Liver (tissue), 9 donors: Measurements from ENCODE around the gene BTBD9. TPM values are rescaled to one million over a fixed set of nuclear protein-coding genes. Genes with fewer than 3 reads are reported as not detected.

Source experiments
- DNase-seq: peaks from one replicate; pipeline ENCODE4 v3.0.0-alpha.2; 2017; ENCODE audit warnings: low spot score
- H3K27ac ChIP-seq, 2 donors: one replicate each; pipeline ENCODE4 v1.7.0; 2013; ENCODE audit warnings: inconsistent platforms in 2 of 2, low read length in 2 of 2, control low read depth in 1 of 2, low read depth in 1 of 2, mild to moderate bottlenecking in 1 of 2
- H3K27me3 ChIP-seq, 4 donors: one replicate each; pipeline versions ENCODE4 v1.6.1 to v1.7.0; 2013; ENCODE audit warnings: low read length in 3 of 4, inconsistent platforms in 1 of 4, mild to moderate bottlenecking in 1 of 4, moderate library complexity in 1 of 4; ENCODE audit not compliant: control insufficient read depth in 4 of 4, insufficient read depth in 4 of 4
- H3K36me3 ChIP-seq, 4 donors: one replicate each; pipeline versions ENCODE4 v1.6.1 to v1.7.0; 2013; ENCODE audit warnings: low read length in 3 of 4, mild to moderate bottlenecking in 3 of 4, low read depth in 1 of 4, moderate library complexity in 1 of 4; ENCODE audit not compliant: control insufficient read depth in 4 of 4, insufficient read depth in 3 of 4
- H3K4me1 ChIP-seq, 4 donors: one replicate each; pipeline versions ENCODE4 v1.6.1 to v1.7.0; 2013; ENCODE audit warnings: low read length in 3 of 4, mild to moderate bottlenecking in 3 of 4, moderate library complexity in 1 of 4; ENCODE audit not compliant: control insufficient read depth in 4 of 4, insufficient read depth in 4 of 4
- H3K4me3 ChIP-seq, 3 donors: one replicate each; pipeline versions ENCODE4 v1.6.1 to v1.7.0; 2013; ENCODE audit warnings: low read length in 3 of 3, control low read depth in 1 of 3, low read depth in 1 of 3, mild to moderate bottlenecking in 1 of 3
- H3K9ac ChIP-seq, 2 donors: one replicate each; pipeline ENCODE4 v1.7.0; 2013; ENCODE audit warnings: low read length in 2 of 2, mild to moderate bottlenecking in 2 of 2, moderate library complexity in 2 of 2, control low read depth in 1 of 2, low read depth in 1 of 2
- H3K9me3 ChIP-seq, 4 donors: one replicate each; pipeline versions ENCODE4 v1.6.1 to v1.7.0; 2013; ENCODE audit warnings: low read length in 3 of 4; ENCODE audit not compliant: control insufficient read depth in 4 of 4
- ATF3 ChIP-seq: IDR thresholded peaks from 2 replicates; pipeline ENCODE4 v1.6.1; 2016; ENCODE audit warnings: antibody characterized with exemption
- CTCF ChIP-seq: fragments of 150-350 bp; IDR thresholded peaks from 2 replicates; pipeline ENCODE4 v1.5.1; 2017; ENCODE audit warnings: improper control_type of control experiment, low read depth, low read length; ENCODE audit not compliant: missing input control
- EGR1 ChIP-seq, 2 donors: IDR thresholded peaks; 2 replicates each; pipeline ENCODE4 v1.6.1; 2016 to 2018; ENCODE audit warnings: antibody characterized with exemption in 2 of 2, low read depth in 2 of 2
- FOXA1 ChIP-seq: IDR thresholded peaks from 2 replicates; pipeline ENCODE4 v1.6.1; 2016; ENCODE audit warnings: antibody characterized with exemption
- GABPA ChIP-seq, 2 donors: IDR thresholded peaks in 1 of 2; conservative IDR thresholded peaks in 1 of 2; 2 replicates each; pipeline ENCODE4 v1.6.1; 2016; ENCODE audit warnings: antibody characterized with exemption in 2 of 2, mild to moderate bottlenecking in 1 of 2, moderate library complexity in 1 of 2
- HNF4G ChIP-seq: IDR thresholded peaks from 2 replicates; pipeline ENCODE4 v1.6.1; 2016; ENCODE audit warnings: antibody characterized with exemption
- JUND ChIP-seq, 2 donors: IDR thresholded peaks; 2 replicates each; pipeline ENCODE4 v1.6.1; 2016; ENCODE audit warnings: antibody characterized with exemption in 2 of 2
- NR2F2 ChIP-seq: IDR thresholded peaks from 2 replicates; pipeline ENCODE4 v1.6.1; 2016; ENCODE audit warnings: antibody characterized with exemption
- RAD21 ChIP-seq, 2 donors: IDR thresholded peaks; 2 replicates each; pipeline ENCODE4 v1.6.1; 2016; ENCODE audit warnings: antibody characterized with exemption in 2 of 2, mild to moderate bottlenecking in 2 of 2
- RXRA ChIP-seq, 2 donors: IDR thresholded peaks; 2 replicates each; pipeline ENCODE4 v1.6.1; 2017 to 2018; ENCODE audit warnings: antibody characterized with exemption in 2 of 2, mild to moderate bottlenecking in 1 of 2
- SP1 ChIP-seq: IDR thresholded peaks from 2 replicates; pipeline ENCODE4 v1.6.1; 2018; ENCODE audit warnings: antibody characterized with exemption, mild to moderate bottlenecking
- TAF1 ChIP-seq: conservative IDR thresholded peaks from 2 replicates; pipeline ENCODE4 v1.6.1; 2016; ENCODE audit warnings: antibody characterized with exemption, mild to moderate bottlenecking
- YY1 ChIP-seq: IDR thresholded peaks from 2 replicates; pipeline ENCODE4 v1.6.1; 2016; ENCODE audit warnings: antibody characterized with exemption, mild to moderate bottlenecking
- WGBS: extraction: QIAGEN DNeasy Blood & Tissue Kit; methylation state at CpG from one replicate; pipeline ENCODE4 v1.1.7; 2013; 5-methylcytosine and 5-hydroxymethylcytosine counted together
- polyA plus RNA-seq, 2 donors: library from polyadenylated mRNA; stranded (reverse) in 1 of 2; unstranded in 1 of 2; fragments of 200-250 nt in 1 of 2; fragments of >200 nt in 1 of 2; fragmentation: Nextera tagmentation in 1 of 2; extraction: Ambion mirVana in 1 of 2; gene quantifications; one replicate each; pipeline versions ENCODE4 v1.2.1 to v1.2.3, GENCODE V29; 2013 to 2015
- total RNA-seq, 2 donors: library from RNA; depleted of rRNA; stranded (reverse); fragments of >200 nt; gene quantifications; one replicate each; pipeline ENCODE4 v1.2.3, GENCODE V29; 2014
- TF ChIP-seq, protein P1 (sequence below): IDR thresholded peaks from 2 replicates; pipeline ENCODE4 v1.6.1; 2016; ENCODE audit warnings: antibody characterized with exemption
- TF ChIP-seq, protein P2 (sequence below): IDR thresholded peaks from 2 replicates; pipeline ENCODE4 v1.6.1; 2016; ENCODE audit warnings: antibody characterized with exemption, mild to moderate bottlenecking
- TF ChIP-seq, protein P3 (sequence below): IDR thresholded peaks from 2 replicates; pipeline ENCODE4 v1.6.1; 2016; ENCODE audit warnings: antibody characterized with exemption
- donor health status: healthy.
- donor health status: healthy.
- donor health status: healthy.
- donor health status: healthy.
- donor health status: healthy.

BTBD9 gene
- total and polyA plus RNA-seq, 4 donors, result 2.0 to 12.4 (median 5.7) TPM

DNA sequence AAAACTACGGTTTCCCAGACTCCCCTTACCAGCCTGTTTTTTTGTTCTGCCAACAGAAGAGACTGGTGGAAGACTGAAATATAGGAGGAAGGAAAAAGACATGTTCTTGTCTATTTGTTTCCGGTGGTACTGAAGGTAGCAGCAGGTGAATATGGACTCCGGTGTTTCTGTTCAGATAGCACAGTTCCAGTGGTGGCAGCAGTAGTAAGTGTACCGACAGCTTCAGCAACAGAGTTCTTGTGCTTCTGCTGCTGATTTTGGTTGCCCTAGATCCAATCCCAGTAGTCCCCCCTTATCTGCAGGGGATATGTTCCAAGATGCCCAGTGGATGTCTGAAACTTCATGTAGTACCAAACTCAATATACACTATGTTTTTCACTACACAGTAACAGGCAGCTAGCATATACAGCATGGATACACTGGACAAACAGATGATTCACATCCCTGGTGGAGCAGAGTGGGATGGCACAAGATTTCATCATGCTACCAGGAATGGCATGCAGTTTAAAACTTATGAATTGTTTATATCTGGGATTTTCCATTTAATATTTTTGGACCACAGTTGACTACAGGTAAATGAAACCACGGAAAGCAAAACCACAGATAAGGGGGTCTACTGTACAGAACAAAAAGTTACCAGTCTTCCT is 301.8 kb downstream of the BTBD9 start:
- 95% methylated on average over 5 of the region's 5 CpGs for WGBS
- DNase-seq, result no peak
- Histone ChIP-seq H3K27me3 (no peaks in the 10 kb centered on the region), H3K4me3 (no peak overlapping the region), H3K9ac (no peak overlapping the region), H3K36me3 (peaks cover 0 to 3% (median 0%) of the 10 kb centered on the region in 4 donors), H3K27ac (no peak overlapping the region), H3K9me3 (no peaks in the 10 kb centered on the region), H3K4me1 (no peaks in the 10 kb centered on the region)
- TF ChIP-seq, protein P1, sequence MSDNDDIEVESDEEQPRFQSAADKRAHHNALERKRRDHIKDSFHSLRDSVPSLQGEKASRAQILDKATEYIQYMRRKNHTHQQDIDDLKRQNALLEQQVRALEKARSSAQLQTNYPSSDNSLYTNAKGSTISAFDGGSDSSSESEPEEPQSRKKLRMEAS, result no peak
- TF ChIP-seq RAD21 (IDR thresholded peaks at IDR 0.05) (no peak), CTCF (no peak)
- TF ChIP-seq, protein P2, sequence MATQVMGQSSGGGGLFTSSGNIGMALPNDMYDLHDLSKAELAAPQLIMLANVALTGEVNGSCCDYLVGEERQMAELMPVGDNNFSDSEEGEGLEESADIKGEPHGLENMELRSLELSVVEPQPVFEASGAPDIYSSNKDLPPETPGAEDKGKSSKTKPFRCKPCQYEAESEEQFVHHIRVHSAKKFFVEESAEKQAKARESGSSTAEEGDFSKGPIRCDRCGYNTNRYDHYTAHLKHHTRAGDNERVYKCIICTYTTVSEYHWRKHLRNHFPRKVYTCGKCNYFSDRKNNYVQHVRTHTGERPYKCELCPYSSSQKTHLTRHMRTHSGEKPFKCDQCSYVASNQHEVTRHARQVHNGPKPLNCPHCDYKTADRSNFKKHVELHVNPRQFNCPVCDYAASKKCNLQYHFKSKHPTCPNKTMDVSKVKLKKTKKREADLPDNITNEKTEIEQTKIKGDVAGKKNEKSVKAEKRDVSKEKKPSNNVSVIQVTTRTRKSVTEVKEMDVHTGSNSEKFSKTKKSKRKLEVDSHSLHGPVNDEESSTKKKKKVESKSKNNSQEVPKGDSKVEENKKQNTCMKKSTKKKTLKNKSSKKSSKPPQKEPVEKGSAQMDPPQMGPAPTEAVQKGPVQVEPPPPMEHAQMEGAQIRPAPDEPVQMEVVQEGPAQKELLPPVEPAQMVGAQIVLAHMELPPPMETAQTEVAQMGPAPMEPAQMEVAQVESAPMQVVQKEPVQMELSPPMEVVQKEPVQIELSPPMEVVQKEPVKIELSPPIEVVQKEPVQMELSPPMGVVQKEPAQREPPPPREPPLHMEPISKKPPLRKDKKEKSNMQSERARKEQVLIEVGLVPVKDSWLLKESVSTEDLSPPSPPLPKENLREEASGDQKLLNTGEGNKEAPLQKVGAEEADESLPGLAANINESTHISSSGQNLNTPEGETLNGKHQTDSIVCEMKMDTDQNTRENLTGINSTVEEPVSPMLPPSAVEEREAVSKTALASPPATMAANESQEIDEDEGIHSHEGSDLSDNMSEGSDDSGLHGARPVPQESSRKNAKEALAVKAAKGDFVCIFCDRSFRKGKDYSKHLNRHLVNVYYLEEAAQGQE, result no peak

- H3K4me3 ChIP-seq, result no peak overlapping the region
- no peak for DNase-seq
- no peak overlapping the region for H3K9ac ChIP-seq
- no peaks in the 10 kb centered on the region for H3K4me1 ChIP-seq
- no peaks in the 10 kb centered on the region for H3K9me3 ChIP-seq
- WGBS, result 89% methylated on average over 1 of the region's 1 CpG
- TF ChIP-seq ATF3, result no peak
- no peak for TF ChIP-seq RAD21 (IDR thresholded peaks at IDR 0.05)
- TF ChIP-seq YY1, result no peak
- TF ChIP-seq JUND (IDR thresholded peaks at IDR 0.05), result no peak
- TF ChIP-seq FOXA1, result no peak
- TF ChIP-seq, protein P2, result no peak
- TF ChIP-seq, protein P3, sequence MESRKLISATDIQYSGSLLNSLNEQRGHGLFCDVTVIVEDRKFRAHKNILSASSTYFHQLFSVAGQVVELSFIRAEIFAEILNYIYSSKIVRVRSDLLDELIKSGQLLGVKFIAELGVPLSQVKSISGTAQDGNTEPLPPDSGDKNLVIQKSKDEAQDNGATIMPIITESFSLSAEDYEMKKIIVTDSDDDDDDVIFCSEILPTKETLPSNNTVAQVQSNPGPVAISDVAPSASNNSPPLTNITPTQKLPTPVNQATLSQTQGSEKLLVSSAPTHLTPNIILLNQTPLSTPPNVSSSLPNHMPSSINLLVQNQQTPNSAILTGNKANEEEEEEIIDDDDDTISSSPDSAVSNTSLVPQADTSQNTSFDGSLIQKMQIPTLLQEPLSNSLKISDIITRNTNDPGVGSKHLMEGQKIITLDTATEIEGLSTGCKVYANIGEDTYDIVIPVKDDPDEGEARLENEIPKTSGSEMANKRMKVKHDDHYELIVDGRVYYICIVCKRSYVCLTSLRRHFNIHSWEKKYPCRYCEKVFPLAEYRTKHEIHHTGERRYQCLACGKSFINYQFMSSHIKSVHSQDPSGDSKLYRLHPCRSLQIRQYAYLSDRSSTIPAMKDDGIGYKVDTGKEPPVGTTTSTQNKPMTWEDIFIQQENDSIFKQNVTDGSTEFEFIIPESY, result no peak
- no peak for TF ChIP-seq RXRA (IDR thresholded peaks at IDR 0.05)
- no peak for TF ChIP-seq TAF1
- no peak for TF ChIP-seq SP1
- TF ChIP-seq EGR1 (IDR thresholded peaks at IDR 0.05; ENCODE audit: low read depth in 2 of 2), result no peak
- TF ChIP-seq NR2F2, result no peak
- TF ChIP-seq GABPA (IDR thresholded peaks at IDR 0.05 in 1 of 2, conservative IDR thresholded peaks at IDR 0.05 in 1 of 2), result no peak
- TF ChIP-seq HNF4G, result no peak
- TF ChIP-seq, protein P1, result no peak
- TF ChIP-seq CTCF, result no peak
- no peaks in the 10 kb centered on the region for H3K27me3 ChIP-seq
- H3K36me3 ChIP-seq, result peaks cover 0 to 3% (median 0%) of the 10 kb centered on the region in 4 donors
- no peak overlapping the region for H3K27ac ChIP-seq
Observed at GRCh38 chr6:38336922-38337321, 302.8 kb downstream of the BTBD9 start.
